Tibial nerve (tissue), 4 donors: ENCODE data around the gene TNS3. TPM values are rescaled to one million over a fixed set of nuclear protein-coding genes. Genes with fewer than 3 reads are reported as not detected.

Experiments
- DNase-seq, 2 donors: peaks; one replicate each; pipeline ENCODE4 v3.0.0-alpha.2; 2019; ENCODE audit warnings: low spot score in 2 of 2
- H3K27ac ChIP-seq, 4 donors: fragments of 200-600 bp; sonication (generic) in 3 of 4; one replicate each; pipeline ENCODE4 v1.5.1; 2017 to 2019; ENCODE audit warnings: mild to moderate bottlenecking in 1 of 4
- H3K27me3 ChIP-seq, 2 donors: fragments of 200-600 bp; sonication (generic) in 1 of 2; one replicate each; pipeline versions ENCODE4 v1.5.1 to v1.6.0; 2017 to 2019
- H3K36me3 ChIP-seq, 3 donors: fragments of 200-600 bp; sonication (generic); one replicate each; pipeline ENCODE4 v1.5.1; 2018 to 2019
- H3K4me1 ChIP-seq, 4 donors: fragments of 200-600 bp; sonication (generic) in 3 of 4; one replicate each; pipeline ENCODE4 v1.5.1; 2017 to 2019
- H3K4me3 ChIP-seq, 4 donors: fragments of 200-600 bp; sonication (generic) in 3 of 4; one replicate each; pipeline ENCODE4 v1.5.1; 2017 to 2019; ENCODE audit warnings: mild to moderate bottlenecking in 1 of 4, moderate library complexity in 1 of 4
- H3K9me3 ChIP-seq, 4 donors: fragments of 200-600 bp; sonication (generic) in 3 of 4; one replicate each; pipeline ENCODE4 v1.5.1; 2017 to 2019
- EP300 ChIP-seq, 2 donors: sonication (generic); formaldehyde crosslinking; IDR thresholded peaks; one replicate each; pipeline ENCODE4 v1.6.1; 2017; ENCODE audit warnings: antibody characterized with exemption in 2 of 2, mild to moderate bottlenecking in 1 of 2
- POLR2A ChIP-seq, 2 donors: fragments of 450-650 bp; IDR thresholded peaks; one replicate each; pipeline ENCODE4 v1.6.1; 2017; ENCODE audit warnings: antibody characterized with exemption in 2 of 2, mild to moderate bottlenecking in 2 of 2, moderate library complexity in 2 of 2
- whole genome bisulfite sequencing, 2 donors: methylation state at CpG; one replicate each; pipeline ENCODE4 v1.1.5; 2018; 5-methylcytosine and 5-hydroxymethylcytosine counted together
- total RNA-seq, 4 donors: library from RNA; depleted of rRNA; stranded (reverse); fragments of >200 nt; gene quantifications; one replicate each; pipeline ENCODE4 v1.1.0, GENCODE V29; 2016
- TF ChIP-seq, protein P1 (sequence below), 5 experiments: fragments of 200-600 bp in 3 of 5; fragments of 450-650 bp in 2 of 5; sonication (generic) in 3 of 5; IDR thresholded peaks; one replicate each; pipeline ENCODE4 v1.5.1; 2016 to 2019; ENCODE audit warnings: antibody characterized with exemption in 5 of 5, mild to moderate bottlenecking in 3 of 5, moderate library complexity in 2 of 5

TNS3 gene
- total RNA-seq, 4 donors from 2014 or later, result 118 to 142 (median 133) TPM

GRCh38 chr7:47323904-47324303 is 258.0 kb downstream of the TNS3 start:
- 50 to 71% methylated on average over 4 of the region's 4 CpGs for WGBS, 2 donors

DNA sequence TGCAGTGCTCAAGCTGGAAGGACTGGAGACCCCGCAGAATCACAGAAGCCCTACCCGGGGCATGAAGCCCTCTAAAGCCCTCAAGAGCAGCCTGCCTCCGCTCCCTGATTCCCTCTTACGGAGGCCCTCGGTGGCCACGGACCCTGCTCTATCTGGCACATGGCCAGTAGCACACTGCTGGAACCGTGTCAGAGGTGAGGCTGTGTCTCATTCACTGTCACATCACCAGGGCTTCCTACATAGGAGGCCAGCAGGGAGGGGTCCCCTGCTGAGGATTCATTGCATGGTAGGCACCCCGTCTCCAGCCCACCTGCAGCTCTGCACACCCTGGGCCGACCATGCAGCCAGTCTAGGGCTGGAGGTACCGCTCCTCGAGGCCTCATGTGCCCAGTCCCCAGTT is 259.2 kb downstream of the TNS3 start:
- Histone ChIP-seq H3K27me3 (no peaks in the 10 kb centered on the region), H3K4me1 (peaks cover 0 to 85% (median 38%) of the 10 kb centered on the region in 4 donors), H3K27ac (peak overlapping the region; percentile 12 to 96 (median 69)), H3K9me3 (no peaks in the 10 kb centered on the region), H3K36me3 (peaks cover 0 to 27% (median 5%) of the 10 kb centered on the region in 3 donors), H3K4me3 (no peak overlapping the region)
- TF ChIP-seq POLR2A (IDR thresholded peaks at IDR 0.05), result no peak
- TF ChIP-seq, protein P1, sequence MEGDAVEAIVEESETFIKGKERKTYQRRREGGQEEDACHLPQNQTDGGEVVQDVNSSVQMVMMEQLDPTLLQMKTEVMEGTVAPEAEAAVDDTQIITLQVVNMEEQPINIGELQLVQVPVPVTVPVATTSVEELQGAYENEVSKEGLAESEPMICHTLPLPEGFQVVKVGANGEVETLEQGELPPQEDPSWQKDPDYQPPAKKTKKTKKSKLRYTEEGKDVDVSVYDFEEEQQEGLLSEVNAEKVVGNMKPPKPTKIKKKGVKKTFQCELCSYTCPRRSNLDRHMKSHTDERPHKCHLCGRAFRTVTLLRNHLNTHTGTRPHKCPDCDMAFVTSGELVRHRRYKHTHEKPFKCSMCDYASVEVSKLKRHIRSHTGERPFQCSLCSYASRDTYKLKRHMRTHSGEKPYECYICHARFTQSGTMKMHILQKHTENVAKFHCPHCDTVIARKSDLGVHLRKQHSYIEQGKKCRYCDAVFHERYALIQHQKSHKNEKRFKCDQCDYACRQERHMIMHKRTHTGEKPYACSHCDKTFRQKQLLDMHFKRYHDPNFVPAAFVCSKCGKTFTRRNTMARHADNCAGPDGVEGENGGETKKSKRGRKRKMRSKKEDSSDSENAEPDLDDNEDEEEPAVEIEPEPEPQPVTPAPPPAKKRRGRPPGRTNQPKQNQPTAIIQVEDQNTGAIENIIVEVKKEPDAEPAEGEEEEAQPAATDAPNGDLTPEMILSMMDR (IDR thresholded peaks at IDR 0.05), result no peak
- no peak for TF ChIP-seq EP300 (IDR thresholded peaks at IDR 0.05)
- DNase-seq, result no peak
- 72 to 81% methylated on average over 11 of the region's 11 CpGs for WGBS, 2 donors

More at GRCh38 chr7:47323904-47324303, 258.0 kb downstream of the TNS3 start:
- Histone ChIP-seq H3K4me1 (peaks cover 6 to 85% (median 43%) of the 10 kb centered on the region in 4 donors), H3K9me3 (no peaks in the 10 kb centered on the region), H3K4me3 (no peak overlapping the region), H3K27ac (peak overlapping the region in 2 of 4 donors; percentile 94 to 96), H3K27me3 (no peaks in the 10 kb centered on the region), H3K36me3 (peaks cover 0 to 20% (median 5%) of the 10 kb centered on the region in 3 donors)
- TF ChIP-seq POLR2A (IDR thresholded peaks at IDR 0.05) (no peak), EP300 (IDR thresholded peaks at IDR 0.05) (no peak)
- TF ChIP-seq, protein P1 (IDR thresholded peaks at IDR 0.05), result no peak
- DNase-seq, result no peak

DNA sequence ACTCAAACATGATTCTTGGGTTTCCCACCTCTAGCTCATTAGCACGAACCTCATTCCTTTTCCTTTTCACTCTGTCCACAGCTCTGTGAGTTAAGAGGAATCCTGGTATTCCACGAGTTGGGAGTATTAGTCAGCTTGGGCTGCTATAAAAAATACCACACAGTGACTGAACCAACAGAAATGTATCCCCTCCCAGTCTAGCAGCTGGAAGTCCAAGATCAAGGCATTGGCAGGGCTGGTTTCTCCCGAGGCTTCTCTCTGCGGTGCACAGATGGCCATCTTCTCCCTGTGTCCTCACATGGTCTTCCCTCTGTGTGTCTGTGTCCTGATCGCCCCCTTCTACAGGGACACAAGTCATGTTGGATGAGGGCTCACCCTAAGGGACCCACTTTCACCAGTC is 261.6 kb downstream of the TNS3 start:
- Histone ChIP-seq H3K4me3 (no peak overlapping the region), H3K36me3 (peaks cover 0 to 27% (median 5%) of the 10 kb centered on the region in 3 donors), H3K4me1 (peaks cover 0 to 87% (median 42%) of the 10 kb centered on the region in 4 donors), H3K27ac (peak overlapping the region in 3 of 4 donors; percentile 35 to 96 (median 94)), H3K27me3 (no peaks in the 10 kb centered on the region), H3K9me3 (no peaks in the 10 kb centered on the region)
- WGBS, 2 donors, result 72 to 76% methylated on average over 5 of the region's 5 CpGs
- TF ChIP-seq EP300 (IDR thresholded peaks at IDR 0.05), result no peak
- TF ChIP-seq, protein P1 (IDR thresholded peaks at IDR 0.05), result no peak
- no peak for TF ChIP-seq POLR2A (IDR thresholded peaks at IDR 0.05)
- DNase-seq, result no peak

DNA sequence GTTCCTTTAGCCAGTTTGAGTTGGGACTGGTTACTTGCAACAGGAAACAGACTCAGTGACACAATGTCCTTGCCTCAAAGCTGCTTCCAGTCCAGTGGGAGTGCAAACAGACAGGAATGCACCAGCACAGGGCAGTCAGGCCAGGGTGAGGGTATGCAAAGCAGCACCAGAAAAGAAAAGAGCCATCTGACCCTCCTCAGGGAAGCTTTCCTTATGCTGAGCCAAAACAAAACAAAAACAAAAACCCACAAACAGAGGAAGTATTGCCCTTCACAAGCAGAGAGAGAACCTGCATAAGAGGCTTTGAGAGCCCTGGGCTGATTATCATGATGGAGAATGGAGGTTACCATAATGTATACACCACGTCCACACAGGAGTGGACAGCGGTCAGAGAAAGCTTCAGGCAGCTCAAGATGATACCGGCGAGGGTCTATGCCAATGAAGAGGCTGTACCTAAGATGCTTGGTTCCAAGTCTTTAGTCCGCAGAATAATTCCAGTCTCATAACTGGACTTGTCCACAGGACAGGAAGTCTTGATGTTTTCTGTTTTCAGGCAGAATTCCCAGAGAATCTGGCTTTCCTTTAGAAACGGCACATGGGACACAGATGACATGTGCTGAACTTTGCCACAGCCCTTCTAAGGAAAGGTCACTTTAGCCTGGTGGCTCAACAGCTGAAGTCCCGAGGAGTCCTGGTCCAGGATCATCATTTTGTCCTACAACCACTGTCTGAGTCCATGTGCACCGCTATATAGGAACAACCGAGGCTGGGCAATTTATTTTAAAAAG is 263.3 kb downstream of the TNS3 start:
- TF ChIP-seq POLR2A (IDR thresholded peaks at IDR 0.05) (no peak), EP300 (IDR thresholded peaks at IDR 0.05) (no peak)
- TF ChIP-seq, protein P1 (IDR thresholded peaks at IDR 0.05), result no peak
- no peak for DNase-seq
- WGBS, 2 donors, result 63 to 72% methylated on average over 9 of the region's 9 CpGs
- H3K4me1 ChIP-seq, result peaks cover 0 to 89% (median 53%) of the 10 kb centered on the region in 4 donors
- no peaks in the 10 kb centered on the region for H3K9me3 ChIP-seq
- no peak overlapping the region for H3K4me3 ChIP-seq
- peak overlapping the region; percentile 3 to 96 (median 56) for H3K27ac ChIP-seq
- H3K36me3 ChIP-seq, result peaks cover 0 to 27% (median 5%) of the 10 kb centered on the region in 3 donors
- no peaks in the 10 kb centered on the region for H3K27me3 ChIP-seq

- no peak for TF ChIP-seq POLR2A (IDR thresholded peaks at IDR 0.05)
- Histone ChIP-seq H3K27ac (peak overlapping the region; percentile 26 to 96 (median 67)), H3K4me1 (peaks cover 0 to 92% (median 58%) of the 10 kb centered on the region in 4 donors)
Measured at GRCh38 chr7:47317487-47317886, 264.4 kb downstream of the TNS3 start.

More at GRCh38 chr7:47317487-47317886, 264.4 kb downstream of the TNS3 start:
- DNase-seq, result no peak
- WGBS, 2 donors, result 46 to 60% methylated on average over 2 of the region's 2 CpGs
- Histone ChIP-seq H3K9me3 (no peaks in the 10 kb centered on the region), H3K36me3 (peaks cover 0 to 27% (median 5%) of the 10 kb centered on the region in 3 donors), H3K27me3 (no peaks in the 10 kb centered on the region), H3K4me3 (no peak overlapping the region)
